HG02798 (cell line): Measurements from ENCODE around the gene MUC22.
"Not testable (repeated sequence)": the region's sequence is repeated elsewhere in the genome, so short reads cannot be mapped to it uniquely, and the experiment has no call there.

ENCODE experiments used
- ATAC-seq: cut with Tn5 transposase; IDR thresholded peaks from one replicate; pipeline ENCODE4 v1.9.1; 2021; ENCODE audit warnings: mild to moderate bottlenecking; ENCODE audit not compliant: unreplicated experiment, poor library complexity

The MUC22 gene

DNA sequence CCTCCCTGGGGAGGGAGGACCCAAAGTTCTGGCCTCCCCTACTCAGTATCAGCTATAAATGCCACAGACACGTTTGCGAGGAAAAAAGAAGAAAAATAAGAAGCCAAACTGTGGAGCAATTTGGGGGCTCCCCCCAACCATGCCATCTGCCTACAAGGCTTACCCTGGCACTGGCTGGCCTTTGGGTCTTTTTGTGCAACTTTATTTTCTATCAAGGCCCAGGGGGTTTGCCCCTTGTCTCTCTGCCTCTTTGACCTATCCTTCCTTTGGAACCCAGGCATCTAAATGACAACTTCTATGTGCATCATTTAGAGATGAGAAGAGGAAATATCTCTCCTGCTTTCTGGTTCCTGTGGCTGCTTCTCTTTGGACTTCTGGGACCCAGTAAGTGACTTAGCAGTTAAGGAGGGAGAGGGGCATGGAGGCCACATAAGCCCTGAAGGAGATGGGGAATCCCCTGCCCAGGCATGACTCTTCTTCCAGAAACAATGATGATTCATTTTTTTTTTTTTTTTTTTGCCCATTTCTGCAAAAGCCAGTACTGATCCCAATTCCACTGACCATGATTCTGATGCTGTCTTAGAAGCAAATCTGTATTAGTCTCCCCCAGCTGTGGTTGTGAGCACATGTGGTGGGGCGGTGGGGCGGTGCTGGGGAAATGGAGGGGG, at the start of gene MUC22:
MUC22 (plus strand) TSS at position 82 of the 668 bp plus-strand sequence; CDS start at position 315, 233 bp downstream.
- no peak for ATAC-seq

DNA sequence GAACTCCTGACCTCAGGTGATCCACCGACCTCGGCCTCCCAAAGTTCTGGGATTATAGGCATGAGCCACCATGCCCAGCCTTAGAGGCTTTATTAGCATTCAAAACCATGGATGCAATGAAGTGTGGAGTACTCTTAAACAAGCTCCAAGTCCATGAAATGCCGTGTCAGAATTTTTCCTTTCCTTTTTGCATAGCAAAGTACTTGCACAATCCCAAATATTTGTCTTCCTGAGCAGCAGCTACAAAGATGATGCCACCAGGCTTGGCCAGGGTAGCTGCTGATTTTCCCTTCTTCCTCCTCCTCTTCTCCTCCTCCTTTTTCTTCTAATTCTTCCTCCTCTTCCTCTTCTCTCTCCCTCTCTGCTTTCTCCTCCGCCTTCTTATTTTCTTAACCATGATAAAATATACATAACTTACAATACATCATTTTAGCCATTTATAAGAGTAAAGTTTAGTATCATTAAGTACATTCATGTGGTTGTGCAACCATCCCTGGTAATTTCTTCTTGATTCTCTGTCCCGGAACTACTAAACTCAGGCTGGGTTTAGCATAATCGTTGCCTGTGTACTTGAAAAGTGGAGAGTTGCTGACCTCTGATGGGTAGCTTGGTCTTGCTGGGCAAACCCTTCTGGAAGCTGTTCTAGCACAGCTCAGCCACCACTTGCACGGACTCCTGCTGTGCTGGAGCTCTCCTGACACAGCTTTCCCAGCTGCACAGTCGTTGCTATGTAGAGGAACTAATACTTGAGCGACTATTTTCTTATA, 49.2 kb upstream of the MUC22 start:
- ATAC-seq: no peak

DNA sequence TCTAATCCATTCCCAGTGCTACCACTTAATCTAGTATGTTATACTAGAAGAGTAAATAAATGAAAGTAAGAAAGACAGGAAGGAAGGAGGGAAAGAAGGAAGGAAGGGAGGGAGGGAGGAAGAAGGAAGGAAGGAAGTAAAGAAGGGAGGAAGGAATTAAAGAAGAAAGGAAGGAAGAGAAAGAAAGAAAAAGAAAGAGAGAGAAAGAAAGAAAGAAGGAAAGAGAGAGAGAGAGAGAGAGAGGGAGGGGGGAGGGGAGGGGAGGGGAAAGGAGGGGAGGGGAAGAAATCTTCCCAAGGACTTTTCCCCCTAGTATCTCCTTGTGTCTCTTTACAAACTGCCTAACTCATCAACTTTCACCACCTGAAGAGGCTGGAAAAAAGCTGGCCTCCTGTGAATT, 47.6 kb upstream of the MUC22 start:
- ATAC-seq: no peak

DNA sequence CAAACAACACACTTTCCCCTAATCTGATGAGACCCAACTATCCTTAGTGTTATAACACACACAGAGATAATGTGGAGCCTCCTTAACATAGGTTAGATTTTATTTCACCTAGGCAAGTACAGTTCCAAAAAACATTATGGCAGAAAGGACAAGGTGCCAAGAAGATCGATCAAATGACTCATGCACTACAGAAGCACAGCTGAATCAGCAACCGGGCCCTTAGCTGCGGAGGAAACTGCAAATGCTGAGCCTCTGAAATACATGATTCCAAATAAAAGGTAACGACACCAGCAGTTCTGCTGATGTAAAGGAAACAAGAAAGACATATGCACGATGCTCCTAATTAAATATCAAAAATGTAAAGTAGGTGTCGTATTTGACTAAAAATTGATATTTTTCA, 46.6 kb upstream of the MUC22 start:
- no peak for ATAC-seq

- ATAC-seq: no peak
Observed at GRCh38 chr6:30964075-30964474, 46.2 kb upstream of the MUC22 start.

GRCh38 chr6:30965140-30965601, 45.1 kb upstream of the MUC22 start:
- ATAC-seq: no peak

GRCh38 chr6:30966154-30966553, 44.1 kb upstream of the MUC22 start:
- no peak for ATAC-seq

DNA sequence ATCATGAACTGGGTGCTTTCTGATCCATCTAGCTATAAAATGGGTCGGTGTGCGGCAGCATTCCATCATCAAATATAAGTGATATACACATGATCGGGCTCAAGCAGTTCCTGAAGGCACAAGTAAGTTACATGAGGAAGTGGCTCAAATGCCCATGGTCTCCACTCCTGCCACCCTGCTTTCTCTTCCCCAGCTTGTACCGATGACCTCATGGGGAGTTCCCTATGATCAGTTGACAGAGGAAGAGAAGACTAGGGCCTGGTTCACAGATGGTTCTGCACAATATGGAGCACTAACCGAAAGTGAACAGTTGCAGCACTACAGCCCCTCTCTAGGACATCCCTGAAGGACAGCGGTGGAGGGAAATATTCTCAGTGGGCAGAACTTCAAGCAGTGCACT, 41.1 kb upstream of the MUC22 start:
- not testable (repeated sequence) for ATAC-seq

GRCh38 chr6:30970946-30971345, 39.3 kb upstream of the MUC22 start:
- ATAC-seq: no peak

GRCh38 chr6:30972816-30973215, 37.5 kb upstream of the MUC22 start:
- no peak for ATAC-seq

- no peak for ATAC-seq
Observed at GRCh38 chr6:30974490-30975252, 35.6 kb upstream of the MUC22 start.

GRCh38 chr6:30979141-30979540, 31.1 kb upstream of the MUC22 start:
- no peak for ATAC-seq

GRCh38 chr6:30979690-30980089, 30.6 kb upstream of the MUC22 start:
- no peak for ATAC-seq

DNA sequence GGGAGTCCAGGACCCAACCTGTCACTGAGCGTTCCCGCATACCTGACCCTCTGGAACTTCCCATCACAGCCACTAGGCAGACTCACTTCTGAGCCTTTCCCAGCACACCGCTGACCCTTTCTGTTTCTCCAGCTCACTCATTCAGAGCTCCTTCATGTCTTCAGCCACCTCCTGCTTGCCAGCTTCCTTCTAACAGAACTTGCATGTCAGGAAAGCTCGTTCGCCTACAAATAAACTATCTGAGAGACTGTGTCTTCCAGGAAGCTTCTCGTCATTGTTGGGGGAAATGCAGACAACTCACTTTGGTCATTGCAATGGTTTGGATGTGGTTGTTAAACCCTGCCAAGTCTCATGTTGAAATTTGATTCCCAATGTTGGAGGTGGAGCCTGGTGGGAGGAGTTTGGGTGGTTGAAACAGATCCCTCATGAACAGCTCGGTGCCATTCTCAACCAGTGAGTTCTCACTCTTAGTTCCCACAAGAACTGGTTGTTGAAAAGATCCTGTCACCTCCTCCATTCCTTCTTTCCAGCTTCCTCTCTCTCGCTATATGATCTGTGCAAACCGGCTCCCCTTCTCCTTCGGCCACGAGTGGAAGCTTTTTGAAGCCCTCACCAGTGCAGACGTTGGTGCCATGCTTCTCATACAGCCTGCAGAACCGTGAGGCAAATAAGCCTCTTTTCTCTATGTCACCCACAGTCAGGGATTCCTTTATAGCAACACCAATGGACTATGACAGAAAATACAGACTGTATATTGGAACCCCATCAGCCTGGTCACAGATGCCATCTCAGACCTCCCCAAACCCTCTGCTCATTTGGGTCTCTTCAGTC, 28.1 kb upstream of the MUC22 start:
- ATAC-seq: no peak

DNA sequence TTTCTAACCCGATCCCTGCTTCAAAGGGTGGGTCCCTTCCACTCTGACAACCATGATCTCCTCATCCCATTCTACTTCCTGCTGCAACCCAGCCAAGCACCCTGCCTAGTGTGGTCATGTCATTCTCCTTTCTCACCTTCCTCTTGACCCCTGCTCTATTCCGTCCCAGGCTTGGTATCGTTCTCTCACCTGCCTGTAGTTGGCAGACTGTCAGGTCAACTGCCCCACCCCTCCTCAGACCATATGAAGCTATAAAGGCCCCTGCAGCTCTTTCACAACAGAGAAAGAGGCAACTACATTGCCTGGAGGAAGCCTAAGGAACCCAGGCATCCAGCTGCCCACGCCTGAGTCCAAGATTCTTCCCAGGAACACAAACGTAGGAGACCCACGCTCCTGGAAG, 26.8 kb upstream of the MUC22 start, which contains the start of gene MUC21:
MUC21 (plus strand) TSS at position 280 of the 400 bp plus-strand sequence. CDS start 241 bp downstream, outside the sequence.
- no peak for ATAC-seq

DNA sequence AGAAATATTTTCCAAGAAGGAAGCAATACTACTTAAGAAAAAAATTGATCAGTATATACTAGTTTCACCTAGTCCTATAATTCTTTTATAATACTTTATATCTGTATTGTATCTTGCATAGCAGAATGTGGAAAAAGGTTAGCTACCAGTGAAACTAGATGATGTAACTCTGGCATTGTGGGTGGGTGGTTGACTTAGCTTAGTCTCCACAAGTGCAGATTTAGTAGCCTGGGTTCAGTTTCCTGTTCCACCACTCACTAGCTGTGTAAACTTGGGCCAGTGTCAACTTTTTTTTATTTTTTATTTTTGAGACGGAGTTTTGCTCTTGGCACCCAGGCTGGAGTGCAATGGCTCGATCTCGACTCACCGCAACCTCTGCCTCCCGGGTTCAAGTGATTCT, 24.8 kb upstream of the MUC22 start:
- ATAC-seq: no peak

GRCh38 chr6:30987304-30987703, 23.0 kb upstream of the MUC22 start:
- no peak for ATAC-seq

- ATAC-seq: no peak
Observed at GRCh38 chr6:30988209-30988825, 22.0 kb upstream of the MUC22 start.

GRCh38 chr6:30990422-30991086, 19.7 kb upstream of the MUC22 start:
- no peak for ATAC-seq
